Measurements from ENCODE around the gene SLC51B. TPM values are rescaled to one million over a fixed set of nuclear protein-coding genes. Genes with fewer than 3 reads are reported as not detected.

Gene SLC51B
- total RNA-seq, 1 experiment from 2014 or later, result not detected

DNA sequence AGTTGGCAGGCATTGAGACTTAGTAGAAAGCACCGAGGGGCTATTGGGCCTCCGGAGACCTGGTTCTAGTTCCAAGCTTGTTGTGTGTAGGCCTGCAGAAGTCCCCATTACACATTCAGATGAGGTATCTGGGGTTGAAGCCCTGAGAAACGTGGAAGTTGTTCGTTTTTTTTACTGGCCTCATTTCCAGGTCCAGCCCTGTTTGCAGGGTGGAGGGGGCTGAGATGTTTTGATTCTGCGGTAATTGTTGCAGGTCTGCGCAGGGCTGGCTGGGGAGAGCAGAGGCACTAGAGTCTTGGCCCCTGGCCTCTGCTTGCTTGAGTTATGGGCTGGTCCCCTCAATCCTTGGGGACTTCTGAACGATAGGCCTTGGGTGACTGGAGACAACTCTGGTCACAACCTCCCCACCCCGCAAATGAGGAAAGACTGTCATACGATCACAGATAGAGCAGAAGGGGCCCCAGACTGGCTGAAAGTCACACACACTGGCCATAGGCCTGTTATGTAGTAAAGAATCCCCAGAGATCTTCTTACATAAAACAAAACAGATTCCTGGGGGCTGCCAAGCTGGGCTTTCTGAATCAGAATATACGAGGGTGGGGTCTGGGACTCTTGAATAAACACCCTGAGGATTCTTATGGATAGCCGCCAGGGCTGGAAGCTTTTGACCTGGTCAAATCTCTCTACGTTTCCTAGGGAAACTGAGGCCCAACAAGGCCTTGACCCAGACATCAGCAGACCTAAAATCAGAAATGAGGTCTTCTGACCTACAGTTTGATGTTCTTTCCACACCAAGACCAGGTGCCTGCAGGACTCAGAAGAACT lies 47.0 kb downstream of the SLC51B start:
- Histone ChIP-seq H3K9ac (ENCODE audit: low read length) (no peak overlapping the region), H4K20me1 (ENCODE audit: insufficient read depth) (no peaks in the 10 kb centered on the region), H3K4me1 (ENCODE audit: control insufficient read depth in 1 of 2, insufficient read depth in 2 of 2, low read length in 2 of 2) (no peaks in the 10 kb centered on the region), H3K4me3 (replicated peaks in 1 of 2; ENCODE audit: low read depth in 1 of 2, low read length in 2 of 2) (no peak overlapping the region), H3K4me2 (ENCODE audit: low read length) (no peak overlapping the region), H3K27me3 (ENCODE audit: insufficient read depth, low read length) (no peaks in the 10 kb centered on the region), H3K27ac (ENCODE audit: low read depth, low read length) (no peak overlapping the region), H3K36me3 (ENCODE audit: control insufficient read depth in 1 of 2, insufficient read depth in 2 of 2, low read length in 2 of 2) (no peaks in the 10 kb centered on the region), H2AFZ (ENCODE audit: low read depth, low read length, poor library complexity, severe bottlenecking) (no peak overlapping the region), H3K9me3 (ENCODE audit: control insufficient read depth in 1 of 2, insufficient read depth in 1 of 2, low read depth in 1 of 2, low read length in 2 of 2) (no peaks in the 10 kb centered on the region), H3K79me2 (ENCODE audit: insufficient read depth, low read length) (no peaks in the 10 kb centered on the region), H3K9me2 (ENCODE audit: insufficient read depth) (no peaks in the 10 kb centered on the region)
- POLR2A ChIA-PET, result no interaction called here
- DNase-seq (ENCODE audit: low read depth, low spot score) (no peak), ATAC-seq (no peak)
- CTCF ChIA-PET, result interaction anchor here (0.7 kb wide), 1 partner anchor 9 kb away, joined by 3 read pairs; no protein-coding TSS in a partner anchor
- no TSS peak for BruUV-seq (replicated peaks)
- intact Hi-C loops (cut with micrococcal nuclease), result no loop called here
- no peak for TF ChIP-seq ZBTB33 (IDR thresholded peaks at IDR 0.05; ENCODE audit: extremely low read depth, insufficient replicate concordance, low read length)
- TF ChIP-seq, protein P1, sequence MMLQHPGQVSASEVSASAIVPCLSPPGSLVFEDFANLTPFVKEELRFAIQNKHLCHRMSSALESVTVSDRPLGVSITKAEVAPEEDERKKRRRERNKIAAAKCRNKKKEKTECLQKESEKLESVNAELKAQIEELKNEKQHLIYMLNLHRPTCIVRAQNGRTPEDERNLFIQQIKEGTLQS (IDR thresholded peaks at IDR 0.05), result no peak
- RAD21 ChIA-PET (ENCODE audit: low non-redundant PET in 1 of 2, low total read pairs in 2 of 2, uncharacterized antibody in 2 of 2, unreplicated experiment in 2 of 2), result no interaction called here

DNA sequence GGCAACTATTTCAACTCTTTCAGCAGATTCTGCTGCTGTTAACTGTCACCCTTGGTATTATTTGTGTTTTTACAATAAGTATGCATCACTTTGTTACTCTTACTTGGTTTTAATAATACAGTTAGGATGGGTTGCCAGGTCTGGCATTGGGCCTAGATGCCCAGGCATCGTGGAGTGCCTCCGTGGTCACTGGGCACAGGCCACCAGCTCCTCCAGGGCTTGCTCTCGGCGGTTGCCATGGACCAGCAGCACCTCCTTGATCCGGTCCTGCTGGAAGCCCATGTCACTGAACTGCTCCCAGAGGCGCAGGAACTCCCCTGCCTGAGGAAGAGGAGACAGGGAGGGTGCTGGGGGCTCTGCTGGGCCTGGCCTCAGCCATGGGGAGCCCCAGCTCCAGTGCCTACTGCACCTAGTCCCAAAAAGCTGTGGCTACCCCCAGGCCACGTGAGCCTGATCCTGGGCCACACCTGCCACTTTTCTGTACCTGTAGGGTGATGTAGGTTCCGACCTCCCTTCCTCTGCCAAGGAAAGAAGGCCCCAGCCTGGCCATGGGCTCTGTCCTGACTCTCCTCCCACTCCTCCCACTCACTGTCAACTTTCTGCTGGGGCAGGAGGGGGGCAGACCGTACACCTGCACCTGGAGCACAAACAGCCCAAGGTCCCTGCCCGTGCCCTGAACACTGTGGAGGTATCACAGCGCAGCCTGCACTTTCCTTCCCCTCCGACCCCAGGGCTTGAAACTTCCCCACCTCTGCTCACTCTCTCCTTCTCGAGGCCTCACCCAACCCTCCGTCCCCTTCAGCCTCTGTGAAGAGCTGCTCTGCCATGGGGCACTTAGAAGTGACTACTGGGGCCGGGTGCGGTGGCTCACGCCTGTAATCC lies 48.0 kb downstream of the SLC51B start:
- no peak for DNase-seq (ENCODE audit: low read depth, low spot score)
- Histone ChIP-seq H3K27me3 (ENCODE audit: insufficient read depth, low read length) (no peaks in the 10 kb centered on the region), H3K4me3 (replicated peaks in 1 of 2; ENCODE audit: low read depth in 1 of 2, low read length in 2 of 2) (no peak overlapping the region), H3K79me2 (ENCODE audit: insufficient read depth, low read length) (no peaks in the 10 kb centered on the region), H3K9me2 (ENCODE audit: insufficient read depth) (no peaks in the 10 kb centered on the region), H3K4me1 (ENCODE audit: control insufficient read depth in 1 of 2, insufficient read depth in 2 of 2, low read length in 2 of 2) (no peaks in the 10 kb centered on the region), H4K20me1 (ENCODE audit: insufficient read depth) (no peaks in the 10 kb centered on the region), H3K4me2 (ENCODE audit: low read length) (no peak overlapping the region), H3K27ac (ENCODE audit: low read depth, low read length) (no peak overlapping the region), H3K9me3 (ENCODE audit: control insufficient read depth in 1 of 2, insufficient read depth in 1 of 2, low read depth in 1 of 2, low read length in 2 of 2) (no peaks in the 10 kb centered on the region), H2AFZ (ENCODE audit: low read depth, low read length, poor library complexity, severe bottlenecking) (no peak overlapping the region), H3K9ac (ENCODE audit: low read length) (no peak overlapping the region), H3K36me3 (ENCODE audit: control insufficient read depth in 1 of 2, insufficient read depth in 2 of 2, low read length in 2 of 2) (peaks cover 0 to 1% of the 10 kb centered on the region in 2 experiments; a peak in 2 of 4 replicates)
- intact Hi-C loops (cut with micrococcal nuclease), result no loop called here
- no TSS peak for BruUV-seq (replicated peaks)
- CTCF ChIA-PET, result no interaction called here
- POLR2A ChIA-PET, result no interaction called here
- no peak for ATAC-seq
- RAD21 ChIA-PET (ENCODE audit: low non-redundant PET in 1 of 2, low total read pairs in 2 of 2, uncharacterized antibody in 2 of 2, unreplicated experiment in 2 of 2), result no interaction called here
- TF ChIP-seq TCF7L2 (IDR thresholded peaks at IDR 0.05; ENCODE audit: borderline replicate concordance, extremely low read depth, insufficient read depth, insufficient read length) (no peak), SRF (IDR thresholded peaks at IDR 0.05; ENCODE audit: low read depth) (no peak), SIN3A (IDR thresholded peaks at IDR 0.05; ENCODE audit: low read depth) (no peak), RAD21 (IDR thresholded peaks at IDR 0.05; ENCODE audit: low read depth) (no peak), ZNF274 (IDR thresholded peaks at IDR 0.05; ENCODE audit: low read depth, low read length) (no peak), EZH2 (IDR thresholded peaks at IDR 0.05) (no peak)
- TF ChIP-seq, protein P2, sequence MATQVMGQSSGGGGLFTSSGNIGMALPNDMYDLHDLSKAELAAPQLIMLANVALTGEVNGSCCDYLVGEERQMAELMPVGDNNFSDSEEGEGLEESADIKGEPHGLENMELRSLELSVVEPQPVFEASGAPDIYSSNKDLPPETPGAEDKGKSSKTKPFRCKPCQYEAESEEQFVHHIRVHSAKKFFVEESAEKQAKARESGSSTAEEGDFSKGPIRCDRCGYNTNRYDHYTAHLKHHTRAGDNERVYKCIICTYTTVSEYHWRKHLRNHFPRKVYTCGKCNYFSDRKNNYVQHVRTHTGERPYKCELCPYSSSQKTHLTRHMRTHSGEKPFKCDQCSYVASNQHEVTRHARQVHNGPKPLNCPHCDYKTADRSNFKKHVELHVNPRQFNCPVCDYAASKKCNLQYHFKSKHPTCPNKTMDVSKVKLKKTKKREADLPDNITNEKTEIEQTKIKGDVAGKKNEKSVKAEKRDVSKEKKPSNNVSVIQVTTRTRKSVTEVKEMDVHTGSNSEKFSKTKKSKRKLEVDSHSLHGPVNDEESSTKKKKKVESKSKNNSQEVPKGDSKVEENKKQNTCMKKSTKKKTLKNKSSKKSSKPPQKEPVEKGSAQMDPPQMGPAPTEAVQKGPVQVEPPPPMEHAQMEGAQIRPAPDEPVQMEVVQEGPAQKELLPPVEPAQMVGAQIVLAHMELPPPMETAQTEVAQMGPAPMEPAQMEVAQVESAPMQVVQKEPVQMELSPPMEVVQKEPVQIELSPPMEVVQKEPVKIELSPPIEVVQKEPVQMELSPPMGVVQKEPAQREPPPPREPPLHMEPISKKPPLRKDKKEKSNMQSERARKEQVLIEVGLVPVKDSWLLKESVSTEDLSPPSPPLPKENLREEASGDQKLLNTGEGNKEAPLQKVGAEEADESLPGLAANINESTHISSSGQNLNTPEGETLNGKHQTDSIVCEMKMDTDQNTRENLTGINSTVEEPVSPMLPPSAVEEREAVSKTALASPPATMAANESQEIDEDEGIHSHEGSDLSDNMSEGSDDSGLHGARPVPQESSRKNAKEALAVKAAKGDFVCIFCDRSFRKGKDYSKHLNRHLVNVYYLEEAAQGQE (IDR thresholded peaks at IDR 0.05; ENCODE audit: low read depth), result no peak
- TF ChIP-seq, protein P1 (IDR thresholded peaks at IDR 0.05), result no peak

Data from HCT116 (cell line).